ENCODE data around the gene SLC25A39. TPM values are rescaled to one million over a fixed set of nuclear protein-coding genes. Genes with fewer than 3 reads are reported as not detected.

The SLC25A39 gene
- total and polyA plus RNA-seq, 2 of the 13 experiments (the other 11 are each of a cell fraction or from before 2014, with no cell fraction given): 144 to 151 TPM

GRCh38 chr17:44355642-44356099 lies 31.0 kb upstream of the SLC25A39 start:
- Histone ChIP-seq H3K79me2 (ENCODE audit: insufficient read depth, low read length) (no peaks in the 10 kb centered on the region), H3K4me1 (ENCODE audit: insufficient read depth, low read length) (peaks cover 11% of the 10 kb centered on the region), H3K9ac (ENCODE audit: insufficient read depth, low read depth, low read length) (no peak overlapping the region), H3K4me3 (replicated peaks in 1 of 3; ENCODE audit: insufficient read depth in 1 of 3, low read depth in 2 of 3, low read length in 3 of 3) (no peak overlapping the region), H3K27ac (ENCODE audit: extremely low read length, insufficient read depth, low read length) (no peak overlapping the region), H3K27me3 (ENCODE audit: control insufficient read depth in 1 of 2, insufficient read depth in 2 of 2, low read length in 2 of 2) (peaks cover 8 to 10% of the 10 kb centered on the region in 2 experiments; a peak in 3 of 5 replicates), H3K9me3 (ENCODE audit: low read length) (no peaks in the 10 kb centered on the region), H2AFZ (ENCODE audit: low read length) (no peak overlapping the region), H3K36me3 (replicated peaks in 1 of 2; ENCODE audit: control insufficient read depth in 1 of 2, insufficient read depth in 2 of 2, low read length in 2 of 2) (peaks cover 9 to 22% of the 10 kb centered on the region in 2 experiments), H3K4me2 (ENCODE audit: low read depth, low read length) (0 out of 2 replicates have a peak overlapping the region, but pooled peaks have one; percentile 65), H4K20me1 (ENCODE audit: insufficient read depth, low read length) (no peaks in the 10 kb centered on the region)
- ChIA-PET POLR2A (interaction anchor here (4.8 kb wide), 1 partner anchor 11 kb away, joined by 24 read pairs; the partner anchor contains the start of gene GRN), CTCF (ENCODE audit: low intra/inter-chr PET ratio, low total read pairs) (interaction anchor here (1.1 to 2.0 kb wide), 2 partner anchors 8 to 167 kb away, joined by 3 to 9 read pairs; partner anchors contain the start of gene FAM171A2)
- intact Hi-C loops (cut with micrococcal nuclease; ENCODE audit: unreplicated experiment) (loop anchor here (10.0 kb wide), 1 partner anchor 169 kb away; no protein-coding TSS in a partner anchor), in situ Hi-C loops (cut with HindIII; ENCODE audit: extremely low pct_ligation_motif_present, low pct_unique_long_range_greater_than_20kb) (no loop called here)
- no peak; the same call in 1 of the 3 replicates for ATAC-seq
- DNase-seq (ENCODE audit: low spot score): no peak
- no peak for FAIRE-seq
- 59% methylated on average over 13 of the region's 17 CpGs for WGBS (ENCODE audit: low lambda C conversion rate)
- TF ChIP-seq ZNF552 (CRISPR knock-in tag; IDR thresholded peaks at IDR 0.05; ENCODE audit: borderline replicate concordance) (0 out of 2 replicates have a peak, but pooled peaks have one; percentile 11), ZNF572 (CRISPR knock-in tag; IDR thresholded peaks at IDR 0.05) (no peak), ZNF768 (CRISPR knock-in tag; IDR thresholded peaks at IDR 0.05) (0 out of 2 replicates have a peak, but pooled peaks have one; percentile 15)
- BruUV-seq (replicated peaks): no TSS peak

- Histone ChIP-seq H3K4me2 (ENCODE audit: low read depth, low read length) (peak overlapping the region; percentile 65), H2AFZ (ENCODE audit: low read length) (no peak overlapping the region), H4K20me1 (ENCODE audit: insufficient read depth, low read length) (no peaks in the 10 kb centered on the region), H3K4me1 (ENCODE audit: insufficient read depth, low read length) (peaks cover 8% of the 10 kb centered on the region), H3K4me3 (replicated peaks in 1 of 3; ENCODE audit: insufficient read depth in 1 of 3, low read depth in 2 of 3, low read length in 3 of 3) (peak overlapping the region; percentile 24 to 56 (median 45); a peak in 4 of 6 replicates), H3K9me3 (ENCODE audit: low read length) (no peaks in the 10 kb centered on the region), H3K36me3 (replicated peaks in 1 of 2; ENCODE audit: control insufficient read depth in 1 of 2, insufficient read depth in 2 of 2, low read length in 2 of 2) (peaks cover 9 to 24% of the 10 kb centered on the region in 2 experiments), H3K27ac (ENCODE audit: extremely low read length, insufficient read depth, low read length) (no peak overlapping the region), H3K27me3 (ENCODE audit: control insufficient read depth in 1 of 2, insufficient read depth in 2 of 2, low read length in 2 of 2) (peaks cover 8 to 10% of the 10 kb centered on the region in 2 experiments; a peak in 3 of 5 replicates), H3K9ac (ENCODE audit: insufficient read depth, low read depth, low read length) (peak overlapping the region; percentile 31), H3K79me2 (ENCODE audit: insufficient read depth, low read length) (no peaks in the 10 kb centered on the region)
- WGBS (ENCODE audit: low lambda C conversion rate): 45% methylated on average over 26 of the region's 77 CpGs
- no peak for DNase-seq (ENCODE audit: low spot score)
- ChIA-PET POLR2A (interaction anchor here (1.1 to 4.8 kb wide), 2 partner anchors 9 to 10 kb away, joined by 8 to 24 read pairs; partner anchors contain the start of genes FAM171A2 and GRN), CTCF (ENCODE audit: low intra/inter-chr PET ratio, low total read pairs) (interaction anchor here (1.1 to 2.0 kb wide), 2 partner anchors 9 to 168 kb away, joined by 3 to 9 read pairs; partner anchors contain the start of gene FAM171A2)
- in situ Hi-C loops (cut with HindIII; ENCODE audit: extremely low pct_ligation_motif_present, low pct_unique_long_range_greater_than_20kb) (no loop called here), intact Hi-C loops (cut with micrococcal nuclease; ENCODE audit: unreplicated experiment) (loop anchor here (10.0 kb wide), 1 partner anchor 170 kb away; no protein-coding TSS in a partner anchor)
- no TSS peak for BruUV-seq (replicated peaks)
- peak; percentile 56 for ATAC-seq
- FAIRE-seq: no peak
- TF ChIP-seq PHF5A (CRISPR knock-in tag; IDR thresholded peaks at IDR 0.05; ENCODE audit: low read depth, unreplicated experiment): no peak
- no peak for TF ChIP-seq DPF2 (CRISPR knock-in tag; IDR thresholded peaks at IDR 0.05; ENCODE audit: borderline replicate concordance, low read depth)
- no peak for TF ChIP-seq ZNF362 (CRISPR knock-in tag; IDR thresholded peaks at IDR 0.05; ENCODE audit: borderline replicate concordance)
- no peak for TF ChIP-seq NFYC (CRISPR knock-in tag; IDR thresholded peaks at IDR 0.05)
- peak; percentile 74 for TF ChIP-seq BHLHE40 (IDR thresholded peaks at IDR 0.05; ENCODE audit: low read length)
- peak; percentile 48; the same call in 1 of the 2 replicates for TF ChIP-seq ZNF639 (CRISPR knock-in tag; conservative IDR thresholded peaks at IDR 0.05)
- no peak for TF ChIP-seq ZSCAN12 (CRISPR knock-in tag; IDR thresholded peaks at IDR 0.05)
- no peak for TF ChIP-seq ATAD3A (CRISPR knock-in tag; IDR thresholded peaks at IDR 0.05)
- TF ChIP-seq REPIN1 (CRISPR knock-in tag; IDR thresholded peaks at IDR 0.05; ENCODE audit: borderline replicate concordance, low read depth): no peak
Measured at GRCh38 chr17:44354582-44355561, 30.2 kb upstream of the SLC25A39 start.
